Loucy (cell line): ENCODE data around the gene GNAT1.

ENCODE experiments used
- CTCF ChIP-seq: fragments of 200-600 bp; sonication (generic); conservative IDR thresholded peaks from 2 replicates; pipeline ENCODE4 v1.5.1; 2014; ENCODE audit warnings: mild to moderate bottlenecking, antibody characterized with exemption, low read length
- EZH2phosphoT487 ChIP-seq: fragments of 200-600 bp; IDR thresholded peaks from 2 replicates; pipeline ENCODE4 v1.6.1; 2018; ENCODE audit warnings: antibody characterized with exemption, mild to moderate bottlenecking, moderate library complexity, borderline replicate concordance

- TF ChIP-seq CTCF (no peak), EZH2phosphoT487 (no peak)
Measured at GRCh38 chr3:50182533-50183099, 8.8 kb upstream of the GNAT1 start.
